NT2/D1 (cell line): ENCODE data around the gene ST8SIA6.
"Not testable (repeated sequence)": the region's sequence is repeated elsewhere in the genome, so short reads cannot be mapped to it uniquely, and the experiment has no call there.

ENCODE experiments used
- DNase-seq: peaks from one replicate; pipeline ENCODE4 v3.0.0-alpha.2; 2011; ENCODE audit warnings: low read depth, low spot score
- H3K27me3 ChIP-seq: 2 replicates; pipeline ENCODE4 v1.6.0; 2011; ENCODE audit warnings: mild to moderate bottlenecking; ENCODE audit not compliant: insufficient read length, insufficient read depth
- H3K36me3 ChIP-seq: 2 replicates; pipeline ENCODE4 v1.6.1; 2011; ENCODE audit warnings: mild to moderate bottlenecking, low read length, mixed read lengths; ENCODE audit not compliant: insufficient read depth, insufficient read length
- H3K4me1 ChIP-seq: 2 replicates; pipeline ENCODE4 v1.5.1; 2011; ENCODE audit not compliant: insufficient read depth, insufficient read length
- H3K4me3 ChIP-seq: 2 replicates; pipeline ENCODE4 v1.5.1; 2011; ENCODE audit warnings: low read depth; ENCODE audit not compliant: insufficient read length
- H3K9ac ChIP-seq: 2 replicates; pipeline ENCODE4 v1.6.0; 2011; ENCODE audit warnings: low read depth; ENCODE audit not compliant: insufficient read length
- H3K9me3 ChIP-seq: 2 replicates; pipeline ENCODE4 v1.5.1; 2011; ENCODE audit warnings: mild to moderate bottlenecking, low read length; ENCODE audit not compliant: insufficient read depth
- SUZ12 ChIP-seq: IDR thresholded peaks from 2 replicates; pipeline ENCODE4 v1.6.1; 2011; ENCODE audit not compliant: insufficient read length, insufficient read depth; ENCODE audit errors: extremely low read depth
- YY1 ChIP-seq: IDR thresholded peaks from 2 replicates; pipeline ENCODE4 v1.6.1; 2011; ENCODE audit not compliant: insufficient read length, insufficient read depth
- ZNF274 ChIP-seq: IDR thresholded peaks from 2 replicates; pipeline ENCODE4 v1.6.1; 2011; ENCODE audit warnings: mild to moderate bottlenecking, low read depth, low read length

The ST8SIA6 gene

DNA sequence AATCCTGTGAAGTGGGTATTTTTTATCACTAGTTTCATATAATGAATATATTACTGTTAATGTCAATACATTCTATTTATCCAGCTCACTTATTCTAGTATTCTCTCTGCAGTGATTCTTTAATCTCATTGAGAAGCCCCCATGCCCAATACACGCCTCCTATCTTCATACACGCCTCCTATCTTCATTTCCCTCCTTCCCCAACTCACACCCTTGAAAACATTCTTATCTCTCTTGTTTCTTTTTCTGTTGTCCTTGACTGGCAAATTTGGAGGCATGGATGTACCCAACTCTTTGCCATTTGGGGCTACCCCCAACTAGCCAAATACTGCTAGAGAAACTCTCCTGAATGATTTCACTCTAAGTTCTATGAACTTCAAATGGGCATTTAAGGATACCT is 40.5 kb downstream of the ST8SIA6 start:
- no peak for DNase-seq
- H3K9ac ChIP-seq: no peak overlapping the region
- no peak for TF ChIP-seq ZNF274
- TF ChIP-seq SUZ12: no peak
- no peak for TF ChIP-seq YY1
- no peak overlapping the region for H3K4me3 ChIP-seq
- H3K9me3 ChIP-seq: no peaks in the 10 kb centered on the region
- H3K27me3 ChIP-seq: no peaks in the 10 kb centered on the region
- H3K4me1 ChIP-seq: no peaks in the 10 kb centered on the region
- H3K36me3 ChIP-seq: peaks cover 46% of the 10 kb centered on the region

DNA sequence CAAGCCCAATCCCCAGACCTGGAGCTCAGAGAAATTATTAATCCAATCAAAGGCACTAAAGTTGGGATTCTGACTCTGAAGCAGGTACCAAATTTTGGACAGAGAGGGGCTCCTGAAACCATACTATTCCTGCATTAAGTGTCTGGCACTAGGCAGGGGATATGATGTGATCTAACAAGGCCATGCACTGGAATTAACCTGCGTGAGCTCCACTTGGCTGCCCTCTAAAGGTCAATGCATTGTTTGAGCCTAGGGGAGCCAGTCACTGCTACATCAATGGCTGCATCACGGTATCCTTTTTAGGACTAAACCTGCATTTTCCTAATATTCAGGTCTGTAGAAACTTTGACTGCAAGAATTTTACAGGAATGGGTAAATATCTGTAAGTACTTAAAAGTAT is 42.1 kb downstream of the ST8SIA6 start:
- no peak for TF ChIP-seq SUZ12
- TF ChIP-seq ZNF274: no peak
- no peak for TF ChIP-seq YY1
- H3K4me1 ChIP-seq: no peaks in the 10 kb centered on the region

DNA sequence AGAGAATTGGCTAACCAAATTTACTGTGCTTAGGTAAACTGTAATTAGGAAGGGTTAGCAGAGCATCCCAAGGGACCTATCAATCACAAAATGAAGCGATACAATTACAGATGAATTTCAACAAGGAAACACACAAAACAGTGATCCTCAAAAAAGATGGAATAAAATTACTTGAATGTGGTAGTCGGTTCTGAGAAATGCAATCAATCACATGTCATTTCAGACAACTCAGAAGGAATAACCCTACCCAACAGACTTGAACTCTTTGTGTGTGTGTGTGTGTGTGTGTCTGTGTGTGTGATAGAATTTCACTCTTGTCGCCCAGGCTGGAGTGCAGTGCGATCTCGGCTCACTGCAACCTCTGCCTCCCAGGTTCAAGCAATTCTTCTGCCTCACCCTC is 43.5 kb downstream of the ST8SIA6 start:
- TF ChIP-seq ZNF274: no peak
- no peak for TF ChIP-seq YY1
- no peak for TF ChIP-seq SUZ12
- Histone ChIP-seq H3K4me1 (no peaks in the 10 kb centered on the region), H3K36me3 (peaks cover 53% of the 10 kb centered on the region), H3K9me3 (no peaks in the 10 kb centered on the region), H3K4me3 (no peak overlapping the region), H3K9ac (no peak overlapping the region), H3K27me3 (no peaks in the 10 kb centered on the region)
- DNase-seq: no peak

More for the DNA sequence above, 42.1 kb downstream of the ST8SIA6 start:
- Histone ChIP-seq H3K9me3 (no peaks in the 10 kb centered on the region), H3K27me3 (no peaks in the 10 kb centered on the region), H3K4me3 (no peak overlapping the region), H3K36me3 (peaks cover 53% of the 10 kb centered on the region), H3K9ac (no peak overlapping the region)
- DNase-seq: no peak

DNA sequence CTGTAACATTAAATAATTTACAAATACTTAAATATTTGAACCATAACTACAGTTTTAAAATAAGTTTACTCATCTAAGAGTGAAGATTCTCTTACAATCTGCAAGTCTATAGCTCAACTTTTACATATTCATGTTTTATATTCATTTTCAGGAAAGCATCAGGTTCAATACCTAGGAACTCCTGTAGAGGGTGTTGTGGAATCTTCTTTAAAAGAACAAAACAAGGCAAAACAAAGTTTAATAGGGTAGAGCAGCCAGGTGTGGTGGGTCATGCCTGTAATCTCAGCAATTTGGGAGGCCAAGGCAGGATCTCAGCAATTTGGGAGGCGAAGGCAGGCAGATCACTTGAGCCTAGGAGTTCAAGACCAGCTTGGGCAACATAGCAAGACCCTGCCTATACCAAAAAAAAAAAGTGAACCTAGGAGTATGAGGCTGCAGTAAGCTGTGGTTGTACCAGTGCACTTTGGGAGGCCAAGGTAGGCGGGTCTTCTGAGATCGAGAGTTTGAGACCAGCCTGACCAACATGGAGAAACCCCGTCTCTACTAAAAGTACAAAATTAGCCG is 45.1 kb downstream of the ST8SIA6 start:
- H3K9me3 ChIP-seq: no peaks in the 10 kb centered on the region
- no peak overlapping the region for H3K9ac ChIP-seq
- H3K36me3 ChIP-seq: peaks cover 54% of the 10 kb centered on the region
- no peaks in the 10 kb centered on the region for H3K27me3 ChIP-seq
- no peaks in the 10 kb centered on the region for H3K4me1 ChIP-seq
- H3K4me3 ChIP-seq: no peak overlapping the region
- no peak for TF ChIP-seq ZNF274
- TF ChIP-seq YY1: no peak
- no peak for TF ChIP-seq SUZ12
- DNase-seq: no peak

DNA sequence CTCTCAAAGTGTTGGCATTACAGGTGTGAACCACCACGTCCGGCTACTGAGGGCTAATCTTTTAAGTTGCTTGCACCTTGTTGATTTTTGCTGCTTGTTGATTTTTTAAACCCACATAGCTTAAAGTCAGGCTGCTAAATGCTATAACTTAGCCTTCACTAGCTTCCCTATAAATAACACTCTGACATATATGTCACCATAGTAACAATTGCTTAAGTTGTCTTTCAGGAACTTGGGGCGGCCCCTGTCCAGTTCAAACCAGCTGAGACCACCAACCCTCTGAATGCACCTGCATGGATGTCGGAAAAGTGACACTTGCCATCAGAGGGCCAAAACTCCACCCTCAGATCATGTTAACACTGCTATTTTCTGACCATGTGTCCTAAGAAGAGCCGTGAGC is 47.3 kb downstream of the ST8SIA6 start:
- H3K9ac ChIP-seq: no peak overlapping the region
- no peaks in the 10 kb centered on the region for H3K9me3 ChIP-seq
- DNase-seq: no peak
- H3K4me1 ChIP-seq: no peaks in the 10 kb centered on the region
- H3K27me3 ChIP-seq: no peaks in the 10 kb centered on the region
- peaks cover 51% of the 10 kb centered on the region for H3K36me3 ChIP-seq
- TF ChIP-seq ZNF274: no peak
- no peak for TF ChIP-seq YY1
- no peak for TF ChIP-seq SUZ12
- H3K4me3 ChIP-seq: no peak overlapping the region

DNA sequence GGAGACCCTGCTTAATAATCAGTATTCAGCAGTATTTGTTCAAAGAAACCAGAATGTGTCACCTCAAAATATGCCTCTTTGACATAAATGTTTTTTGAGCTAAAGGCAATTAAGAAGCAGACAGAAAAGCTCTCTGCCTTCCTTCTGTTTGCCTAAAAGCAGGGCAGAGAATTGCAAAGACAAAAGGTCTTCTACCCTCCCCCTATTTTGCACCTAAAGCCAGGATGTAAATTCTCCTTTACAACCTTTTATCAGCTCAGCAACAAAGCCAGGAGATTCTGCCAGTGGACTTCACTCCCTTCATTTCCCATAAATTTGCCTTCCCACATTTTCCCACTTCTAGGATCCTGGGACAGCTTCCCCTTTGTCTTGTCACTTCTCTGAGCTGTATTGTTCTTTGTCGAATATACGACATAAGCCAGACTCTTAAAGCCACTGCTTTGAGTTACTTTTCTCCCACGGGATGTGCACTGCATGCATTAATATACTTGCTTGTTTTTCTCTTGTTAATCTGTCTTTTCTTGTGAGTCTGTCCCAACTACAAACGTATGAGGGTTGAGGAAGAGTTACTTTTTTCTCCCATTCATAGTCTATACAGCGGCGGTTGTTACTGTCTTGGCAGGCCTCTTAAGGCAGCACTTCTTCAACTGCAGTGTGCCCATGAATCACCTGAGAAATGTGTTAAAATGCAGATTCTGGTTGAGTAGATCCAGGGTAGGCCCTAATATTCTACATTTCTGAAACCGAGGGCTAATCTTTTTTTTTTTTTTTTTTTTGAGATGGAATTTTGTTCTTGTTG is 48.2 kb downstream of the ST8SIA6 start:
- H3K27me3 ChIP-seq: no peaks in the 10 kb centered on the region
- H3K9ac ChIP-seq: no peak overlapping the region
- peak; percentile 15 for DNase-seq
- H3K4me1 ChIP-seq: no peaks in the 10 kb centered on the region
- H3K36me3 ChIP-seq: peaks cover 44% of the 10 kb centered on the region
- no peak for TF ChIP-seq YY1
- no peak for TF ChIP-seq SUZ12
- H3K9me3 ChIP-seq: no peaks in the 10 kb centered on the region
- H3K4me3 ChIP-seq: no peak overlapping the region

DNA sequence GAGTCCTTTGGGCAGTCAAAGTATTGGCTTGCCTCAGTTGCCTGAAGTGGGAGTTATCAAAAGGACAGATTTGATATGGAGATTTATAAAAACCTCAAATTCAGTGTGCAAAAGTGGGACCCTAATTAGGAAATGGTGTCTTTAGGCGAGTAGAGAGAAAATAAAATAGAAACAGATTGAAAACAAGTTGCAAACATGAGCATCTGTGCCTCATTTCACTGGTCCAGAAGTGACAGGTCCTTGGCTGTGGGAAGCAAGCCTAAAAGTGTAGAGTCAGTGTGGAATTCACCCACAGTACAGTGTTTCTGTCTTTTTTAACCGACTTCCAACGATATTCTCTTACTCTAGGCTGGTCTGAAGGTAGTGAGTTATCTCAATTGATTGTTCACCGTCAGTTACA is 51.2 kb downstream of the ST8SIA6 start:
- Histone ChIP-seq H3K4me3 (no peak overlapping the region), H3K4me1 (no peaks in the 10 kb centered on the region), H3K36me3 (peaks cover 36% of the 10 kb centered on the region), H3K9me3 (no peaks in the 10 kb centered on the region), H3K27me3 (no peaks in the 10 kb centered on the region), H3K9ac (no peak overlapping the region)
- TF ChIP-seq SUZ12: no peak
- TF ChIP-seq ZNF274: no peak
- no peak for TF ChIP-seq YY1
- no peak for DNase-seq

DNA sequence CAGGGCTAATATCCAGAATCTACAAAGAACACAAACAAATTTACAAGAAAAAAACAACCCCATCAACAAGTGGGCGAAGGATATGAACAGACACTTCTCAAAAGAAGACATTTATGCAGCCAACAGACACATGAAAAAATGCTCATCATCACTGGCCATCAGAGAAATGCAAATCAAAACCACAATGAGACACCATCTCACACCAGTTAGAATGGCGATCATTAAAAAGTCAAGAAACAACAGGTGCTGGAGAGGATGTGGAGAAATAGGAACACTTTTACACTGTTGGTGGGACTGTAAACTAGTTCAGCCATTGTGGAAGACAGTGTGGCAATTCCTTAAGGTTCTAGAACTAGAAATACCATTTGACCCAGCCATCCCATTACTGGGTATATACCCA is 52.4 kb downstream of the ST8SIA6 start:
- not testable (repeated sequence) for H3K4me3 ChIP-seq, H3K9me3 ChIP-seq, DNase-seq, H3K4me1 ChIP-seq, H3K9ac ChIP-seq, H3K27me3 ChIP-seq
- H3K36me3 ChIP-seq: peaks cover 26% of the 10 kb centered on the region
